ENCODE measurements around the gene SLC6A8.

The SLC6A8 gene

DNA sequence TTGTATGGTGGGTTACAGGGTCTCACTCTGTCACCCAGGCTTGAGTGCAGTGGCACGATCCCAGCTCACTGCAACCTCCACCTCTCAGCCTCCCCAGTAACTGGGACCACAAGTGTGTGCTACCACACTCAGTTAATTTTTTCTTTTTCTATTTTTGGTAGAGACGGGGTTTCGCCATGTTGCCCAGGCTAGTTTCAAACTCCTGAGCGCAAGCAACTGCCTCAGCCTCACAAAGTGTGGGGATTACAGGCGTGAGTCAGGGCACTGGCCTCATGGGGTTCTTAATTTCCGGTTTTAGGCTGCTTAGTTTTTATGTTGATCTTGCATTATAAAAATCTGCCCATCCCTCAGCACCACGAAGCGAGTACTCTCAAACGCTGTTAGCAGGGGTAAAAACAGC, 29.7 kb downstream of the SLC6A8 start:
- DNase-seq (ENCODE audit: low read depth, low spot score) = no peak
- H3K4me3 ChIP-seq (ENCODE audit: low read depth, low read length) = no peak overlapping the region
- in situ Hi-C loops (cut with HindIII; ENCODE audit: low sequenced_read_pairs) = no loop called here
- TF ChIP-seq CTCF (IDR thresholded peaks at IDR 0.05; ENCODE audit: low read depth, low read length) = no peak

GRCh38 chrX:153719238-153719637, 31.5 kb downstream of the SLC6A8 start:
- H3K4me3 ChIP-seq (ENCODE audit: low read depth, low read length) = no peak overlapping the region
- DNase-seq (ENCODE audit: low read depth, low spot score) = no peak
- in situ Hi-C loops (cut with HindIII; ENCODE audit: low sequenced_read_pairs) = no loop called here
- TF ChIP-seq CTCF (IDR thresholded peaks at IDR 0.05; ENCODE audit: low read depth, low read length) = no peak

DNA sequence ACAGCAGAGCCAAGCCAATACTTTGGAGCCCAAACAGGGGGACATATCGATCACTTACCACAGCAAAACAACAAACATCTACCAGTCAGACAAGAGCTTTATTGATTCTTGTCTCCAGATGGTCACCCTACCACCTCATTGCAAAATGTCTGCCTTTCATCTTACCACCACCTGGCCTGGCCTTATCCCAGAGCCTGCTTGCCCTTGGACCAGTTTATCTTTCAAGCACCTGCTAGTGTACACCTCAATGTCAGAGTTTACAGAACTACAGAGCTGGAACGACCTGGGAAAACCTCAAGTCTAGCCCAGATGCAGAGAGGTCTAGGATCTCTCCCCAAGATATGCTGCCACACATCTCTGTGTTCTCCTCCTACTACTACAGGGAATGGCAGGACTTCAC, 32.0 kb downstream of the SLC6A8 start:
- H3K4me3 ChIP-seq (ENCODE audit: low read depth, low read length) = no peak overlapping the region
- TF ChIP-seq CTCF (IDR thresholded peaks at IDR 0.05; ENCODE audit: low read depth, low read length) = no peak
- no peak for DNase-seq (ENCODE audit: low read depth, low spot score)
- in situ Hi-C loops (cut with HindIII; ENCODE audit: low sequenced_read_pairs) = no loop called here

DNA sequence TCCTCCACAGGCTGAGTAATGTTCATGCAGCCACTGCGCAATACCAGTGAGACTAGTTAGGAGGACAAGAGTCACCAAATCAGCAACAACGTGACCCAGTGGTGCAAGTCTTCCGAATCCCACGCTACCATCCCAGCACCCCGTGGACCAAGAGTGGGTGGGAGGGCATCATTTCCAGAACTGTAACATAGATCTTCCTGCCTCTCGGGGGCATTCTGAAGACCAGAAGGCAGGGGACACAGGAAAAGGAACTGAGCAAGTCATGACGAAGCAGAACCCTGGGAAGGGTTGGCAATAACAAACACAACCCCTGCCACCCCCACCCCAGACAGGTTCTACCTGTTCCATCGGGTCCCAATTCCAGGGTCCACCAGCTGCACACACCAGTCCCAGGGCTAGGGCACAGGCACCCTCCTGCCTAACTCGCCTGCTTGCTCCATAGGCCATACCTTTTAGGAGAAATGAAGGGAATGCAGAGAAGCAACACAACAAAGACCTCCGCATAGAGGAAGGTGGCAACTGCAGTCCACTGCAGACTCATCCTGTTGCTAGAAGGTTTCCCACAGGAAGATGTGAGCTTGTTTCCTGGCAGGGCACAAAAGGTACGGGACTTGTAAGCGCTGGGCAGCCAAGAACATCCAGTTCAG, 35.1 kb downstream of the SLC6A8 start:
- TF ChIP-seq CTCF (IDR thresholded peaks at IDR 0.05; ENCODE audit: low read depth, low read length) = no peak
- peak overlapping the region; percentile 62 for H3K4me3 ChIP-seq (ENCODE audit: low read depth, low read length)
- no peak for DNase-seq (ENCODE audit: low read depth, low spot score)
- in situ Hi-C loops (cut with HindIII; ENCODE audit: low sequenced_read_pairs) = no loop called here

DNA sequence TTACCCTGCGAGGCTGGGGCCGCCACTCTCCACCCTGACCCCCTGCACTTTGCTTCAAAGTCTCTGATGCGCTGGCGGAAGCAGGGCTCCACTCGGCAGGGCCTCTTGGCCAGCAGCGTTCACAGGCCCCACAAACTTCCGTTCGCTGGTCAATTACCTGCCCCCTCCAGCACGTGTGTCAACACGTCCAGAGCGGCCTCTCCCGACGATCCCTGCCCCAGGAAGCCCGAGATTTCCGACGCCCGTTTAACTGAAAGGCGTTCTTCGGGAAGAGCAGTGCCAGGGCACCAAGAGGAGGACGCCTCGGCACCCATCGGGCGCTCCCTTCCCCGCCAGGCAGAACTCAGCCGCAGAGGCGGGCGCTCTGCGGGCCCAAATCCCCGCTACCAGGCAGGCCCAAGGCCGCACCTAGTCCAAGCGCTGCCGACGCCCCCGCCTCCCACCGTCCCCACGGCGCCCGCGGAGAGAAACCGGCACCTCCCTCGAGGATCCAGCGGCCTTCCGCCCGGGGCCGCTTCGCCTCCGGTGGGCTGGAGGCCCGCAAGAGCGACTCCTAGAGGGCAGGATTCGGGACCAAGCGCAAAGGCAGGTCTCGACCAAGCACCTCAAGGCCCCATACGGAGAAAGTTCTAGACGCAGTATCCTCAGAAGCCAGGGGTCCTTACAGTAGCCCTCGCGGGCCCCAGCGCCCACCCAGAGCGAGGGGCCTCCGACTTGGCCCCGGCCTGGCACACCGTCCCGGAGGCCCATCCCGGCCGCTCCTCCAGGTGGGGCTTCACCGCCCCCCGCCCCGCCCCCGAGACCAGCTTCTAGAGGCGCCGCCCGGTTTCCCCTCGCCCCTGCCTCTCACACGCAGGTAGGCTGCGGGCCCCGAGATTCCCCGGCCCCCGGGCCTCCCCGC, 35.9 kb downstream of the SLC6A8 start:
- TF ChIP-seq CTCF (IDR thresholded peaks at IDR 0.05; ENCODE audit: low read depth, low read length) = peak; percentile 50
- H3K4me3 ChIP-seq (ENCODE audit: low read depth, low read length) = peak overlapping the region; percentile 62
- in situ Hi-C loops (cut with HindIII; ENCODE audit: low sequenced_read_pairs) = no loop called here
- DNase-seq (ENCODE audit: low read depth, low spot score) = peak; percentile 35

DNA sequence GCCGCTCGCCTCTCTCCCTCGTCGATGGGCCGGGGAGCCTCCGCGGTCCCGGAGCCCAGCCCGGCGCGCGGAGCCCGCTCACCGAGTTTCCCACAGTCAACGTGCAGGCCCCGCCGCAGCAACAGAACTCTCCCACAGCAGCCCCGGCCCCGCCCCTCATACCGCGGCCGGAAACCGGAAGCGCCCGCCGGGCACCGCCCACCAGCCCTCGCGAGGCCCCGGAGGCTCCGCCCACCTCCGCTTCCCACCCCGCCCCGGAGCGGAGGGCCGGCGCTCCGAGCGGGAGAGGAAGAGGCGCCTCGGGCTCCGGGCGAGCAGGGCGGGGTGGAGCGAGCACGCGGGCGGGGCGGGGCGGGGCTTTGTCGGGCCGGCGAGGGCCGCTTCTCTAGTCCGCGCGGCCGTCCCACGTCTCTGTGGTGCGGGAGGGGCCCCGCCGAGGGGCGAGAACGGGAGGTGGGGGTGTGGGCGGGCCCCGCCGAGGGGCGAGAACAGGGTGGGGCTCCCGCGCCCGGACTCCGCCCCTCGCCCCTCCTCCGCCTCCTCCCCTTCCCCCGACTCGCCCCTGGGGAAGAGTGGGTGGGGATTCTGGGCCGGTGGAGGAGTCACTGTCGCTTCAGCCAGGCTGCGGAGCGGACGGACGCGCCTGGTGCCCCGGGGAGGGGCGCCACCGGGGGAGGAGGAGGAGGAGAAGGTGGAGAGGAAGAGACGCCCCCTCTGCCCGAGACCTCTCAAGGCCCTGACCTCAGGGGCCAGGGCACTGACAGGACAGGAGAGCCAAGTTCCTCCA, 36.7 kb downstream of the SLC6A8 start, which contains the start of the genes ABCD1 and BCAP31:
Gene ABCD1 (plus strand): TSS at position 605 of the 787 bp plus-strand sequence. CDS start 411 bp downstream, outside the sequence.
Gene BCAP31 (minus strand): TSS at position 136 of the 787 bp plus-strand sequence. CDS start 1,143 bp downstream, outside the sequence.
- peak; percentile 88 for DNase-seq (ENCODE audit: low read depth, low spot score)
- in situ Hi-C loops (cut with HindIII; ENCODE audit: low sequenced_read_pairs) = no loop called here
- no peak for TF ChIP-seq CTCF (IDR thresholded peaks at IDR 0.05; ENCODE audit: low read depth, low read length)
- peak within 1 kb of the TSS; percentile 62 for H3K4me3 ChIP-seq (ENCODE audit: low read depth, low read length)
